ENCODE data around the gene CACNA1A. TPM values are rescaled to one million over a fixed set of nuclear protein-coding genes. Genes with fewer than 3 reads are reported as not detected.

The CACNA1A gene
- total RNA-seq, 1 donor from 2014 or later: 7.7 TPM

DNA sequence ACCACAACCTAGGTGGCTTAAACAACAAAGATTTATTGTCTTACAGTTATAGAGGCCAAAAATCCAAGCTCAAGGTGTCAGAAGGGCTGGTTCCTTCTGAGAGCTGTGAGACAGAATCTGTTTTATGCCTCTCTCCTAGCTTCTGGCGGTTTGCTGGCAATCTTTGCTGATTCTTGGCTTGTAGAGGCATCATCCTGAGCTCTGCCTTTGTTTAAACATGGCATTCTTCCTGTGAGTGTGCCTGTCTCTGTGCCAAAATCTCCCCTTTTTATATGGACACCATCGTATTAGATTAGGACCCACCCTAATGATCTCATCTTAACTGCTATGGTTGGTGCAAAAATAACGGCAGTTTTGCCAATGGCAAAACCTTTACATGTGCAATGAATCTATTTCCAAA is 169.1 kb downstream of the CACNA1A start:
- no peak overlapping the region for H3K27ac ChIP-seq
- H3K4me3 ChIP-seq: no peak overlapping the region
- intact Hi-C loops (cut with DNase I): no loop called here
- no peaks in the 10 kb centered on the region for H3K36me3 ChIP-seq
- TF ChIP-seq, protein P1, sequence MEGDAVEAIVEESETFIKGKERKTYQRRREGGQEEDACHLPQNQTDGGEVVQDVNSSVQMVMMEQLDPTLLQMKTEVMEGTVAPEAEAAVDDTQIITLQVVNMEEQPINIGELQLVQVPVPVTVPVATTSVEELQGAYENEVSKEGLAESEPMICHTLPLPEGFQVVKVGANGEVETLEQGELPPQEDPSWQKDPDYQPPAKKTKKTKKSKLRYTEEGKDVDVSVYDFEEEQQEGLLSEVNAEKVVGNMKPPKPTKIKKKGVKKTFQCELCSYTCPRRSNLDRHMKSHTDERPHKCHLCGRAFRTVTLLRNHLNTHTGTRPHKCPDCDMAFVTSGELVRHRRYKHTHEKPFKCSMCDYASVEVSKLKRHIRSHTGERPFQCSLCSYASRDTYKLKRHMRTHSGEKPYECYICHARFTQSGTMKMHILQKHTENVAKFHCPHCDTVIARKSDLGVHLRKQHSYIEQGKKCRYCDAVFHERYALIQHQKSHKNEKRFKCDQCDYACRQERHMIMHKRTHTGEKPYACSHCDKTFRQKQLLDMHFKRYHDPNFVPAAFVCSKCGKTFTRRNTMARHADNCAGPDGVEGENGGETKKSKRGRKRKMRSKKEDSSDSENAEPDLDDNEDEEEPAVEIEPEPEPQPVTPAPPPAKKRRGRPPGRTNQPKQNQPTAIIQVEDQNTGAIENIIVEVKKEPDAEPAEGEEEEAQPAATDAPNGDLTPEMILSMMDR (IDR thresholded peaks at IDR 0.05): no peak
- no peak for DNase-seq (ENCODE audit: low spot score in 2 of 2)
- peaks cover 0 to 8% of the 10 kb centered on the region in 2 donors for H3K9me3 ChIP-seq
- H3K27me3 ChIP-seq: no peaks in the 10 kb centered on the region
- H3K4me1 ChIP-seq: no peaks in the 10 kb centered on the region

DNA sequence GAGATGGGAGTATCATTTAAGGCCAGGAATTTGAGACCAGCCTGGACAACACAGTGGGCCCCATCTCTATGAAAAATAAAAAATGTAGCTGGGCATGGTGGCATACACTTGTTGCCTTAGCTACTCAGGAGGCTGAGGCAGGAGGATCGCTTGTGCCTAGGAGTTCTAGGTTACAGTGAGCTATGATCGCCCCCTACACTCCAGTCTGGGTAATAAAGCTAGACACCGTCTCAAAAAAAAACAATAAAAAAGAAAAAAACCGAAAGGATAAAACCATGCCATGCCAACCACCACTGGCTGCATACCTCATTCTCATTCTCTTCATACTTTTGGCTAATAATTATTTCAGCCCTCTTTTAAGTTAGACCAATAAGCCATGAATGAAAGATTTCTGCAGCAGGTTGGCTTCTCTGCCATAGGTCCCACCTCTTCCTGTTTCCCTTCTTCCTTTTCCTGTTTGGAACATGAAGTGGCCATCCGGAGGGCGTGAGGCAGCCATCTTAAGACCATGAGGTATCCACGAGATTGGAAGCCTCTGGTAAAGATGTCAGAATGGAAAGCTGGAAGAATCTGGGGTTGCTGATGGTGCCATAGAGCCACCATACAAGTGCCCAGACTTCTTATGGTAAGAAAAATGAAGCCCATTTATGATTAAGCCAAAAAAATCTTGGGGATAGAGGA is 171.3 kb downstream of the CACNA1A start:
- DNase-seq (ENCODE audit: low spot score in 2 of 2): no peak
- H3K36me3 ChIP-seq: no peaks in the 10 kb centered on the region
- TF ChIP-seq, protein P1 (IDR thresholded peaks at IDR 0.05): no peak
- no peaks in the 10 kb centered on the region for H3K27me3 ChIP-seq
- intact Hi-C loops (cut with DNase I): no loop called here
- H3K27ac ChIP-seq: no peak overlapping the region
- peaks cover 0 to 19% of the 10 kb centered on the region in 2 donors for H3K9me3 ChIP-seq
- no peak overlapping the region for H3K4me3 ChIP-seq
- no peaks in the 10 kb centered on the region for H3K4me1 ChIP-seq

DNA sequence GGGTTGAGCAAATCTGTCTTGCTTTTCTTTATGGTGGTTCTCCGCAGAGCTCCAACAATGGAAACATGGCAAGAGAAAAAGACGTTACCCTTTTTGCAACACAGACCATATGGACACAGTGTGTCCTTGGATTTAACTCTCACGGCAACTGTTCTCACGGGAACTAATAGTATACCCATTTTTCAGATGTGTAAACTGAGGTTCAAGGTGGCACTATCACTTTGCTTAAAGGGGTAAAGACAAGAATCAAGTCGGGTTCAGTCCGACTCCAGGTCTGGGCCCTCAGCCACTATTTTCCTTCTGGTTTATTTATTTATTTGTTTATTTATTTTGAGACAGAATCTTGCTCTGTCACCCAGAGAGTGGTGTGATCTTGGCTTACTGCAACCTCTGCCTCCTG is 176.0 kb downstream of the CACNA1A start:
- no peaks in the 10 kb centered on the region for H3K27me3 ChIP-seq
- intact Hi-C loops (cut with DNase I): no loop called here
- no peaks in the 10 kb centered on the region for H3K36me3 ChIP-seq

DNA sequence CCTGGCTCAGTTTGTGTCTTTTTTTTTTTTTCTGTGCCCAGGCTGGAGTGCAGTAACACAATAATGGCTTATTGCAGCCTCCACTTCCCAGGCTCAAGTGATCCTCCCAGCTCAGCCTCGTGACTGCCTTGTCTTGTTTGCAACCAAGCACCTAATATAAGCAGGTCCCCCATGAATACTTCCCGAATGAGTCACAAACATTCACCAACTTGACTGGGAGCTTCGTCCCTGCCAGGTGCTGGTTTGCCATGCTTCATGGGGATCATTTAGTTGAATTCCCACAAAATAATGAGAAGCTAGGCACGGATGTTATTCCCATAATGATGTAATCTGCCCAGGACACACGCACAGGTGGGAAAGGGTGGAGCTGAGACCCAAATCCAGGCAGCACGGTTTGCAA is 176.5 kb downstream of the CACNA1A start:
- H3K9me3 ChIP-seq: peaks cover 0 to 14% of the 10 kb centered on the region in 2 donors
- no peaks in the 10 kb centered on the region for H3K36me3 ChIP-seq
- H3K27me3 ChIP-seq: no peaks in the 10 kb centered on the region
- no peak overlapping the region for H3K27ac ChIP-seq
- intact Hi-C loops (cut with DNase I): no loop called here
- TF ChIP-seq, protein P1 (IDR thresholded peaks at IDR 0.05): no peak
- H3K4me1 ChIP-seq: no peaks in the 10 kb centered on the region
- no peak for DNase-seq (ENCODE audit: low spot score in 2 of 2)
- no peak overlapping the region for H3K4me3 ChIP-seq

More for the DNA sequence above, 176.0 kb downstream of the CACNA1A start:
- no peak for DNase-seq (ENCODE audit: low spot score in 2 of 2)
- H3K4me3 ChIP-seq: no peak overlapping the region
- H3K27ac ChIP-seq: no peak overlapping the region
- TF ChIP-seq, protein P1 (IDR thresholded peaks at IDR 0.05): no peak
- H3K9me3 ChIP-seq: peaks cover 0 to 14% of the 10 kb centered on the region in 2 donors
- no peaks in the 10 kb centered on the region for H3K4me1 ChIP-seq

DNA sequence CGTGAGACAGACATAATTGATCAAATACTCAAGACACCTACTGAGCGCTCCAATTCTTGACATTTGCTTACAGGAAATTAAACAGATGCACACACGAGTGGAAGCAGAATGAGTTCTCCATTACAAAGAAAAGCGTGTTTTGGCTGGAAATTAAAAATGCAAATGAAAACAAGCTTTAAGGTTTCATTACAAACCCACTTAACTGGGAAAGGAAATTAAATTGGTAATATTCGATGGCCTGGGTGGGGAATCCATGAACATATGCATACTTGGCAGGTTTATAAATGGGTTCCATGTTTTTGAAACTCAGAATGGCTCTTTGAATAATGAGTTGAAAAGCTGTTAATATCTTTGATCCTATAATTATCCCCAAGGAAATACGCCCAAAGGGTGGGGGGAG is 178.0 kb downstream of the CACNA1A start:
- intact Hi-C loops (cut with DNase I): no loop called here
- no peaks in the 10 kb centered on the region for H3K27me3 ChIP-seq
- H3K4me3 ChIP-seq: no peak overlapping the region
- TF ChIP-seq, protein P1 (IDR thresholded peaks at IDR 0.05): no peak
- no peak overlapping the region for H3K27ac ChIP-seq
- H3K4me1 ChIP-seq: no peaks in the 10 kb centered on the region
- DNase-seq (ENCODE audit: low spot score in 2 of 2): no peak
- no peaks in the 10 kb centered on the region for H3K36me3 ChIP-seq
- peaks cover 0 to 14% of the 10 kb centered on the region in 2 donors for H3K9me3 ChIP-seq

Data from ascending aorta (tissue), 2 donors.